Mucosa of descending colon (tissue), 3 donors: ENCODE measurements around the gene TBATA. TPM values are rescaled to one million over a fixed set of nuclear protein-coding genes. Genes with fewer than 3 reads are reported as not detected.

Source experiments
- ATAC-seq: fragments of 200-7000 bp; cut with Tn5 transposase; one replicate; pipeline ENCODE4 v1.9.1; 2020; ENCODE audit warnings: mild to moderate bottlenecking, moderate library complexity
- DNase-seq, 3 donors: peaks; one replicate each; pipeline ENCODE4 v3.0.0-alpha.2; 2020
- H3K36me3 ChIP-seq: fragments of 200-600 bp; one replicate; pipeline ENCODE4 v1.8.0; 2021; ENCODE audit warnings: low read depth, mild to moderate bottlenecking
- H3K4me1 ChIP-seq: fragments of 200-600 bp; one replicate; pipeline ENCODE4 v1.8.0; 2021; ENCODE audit warnings: low read depth, mild to moderate bottlenecking
- H3K4me3 ChIP-seq: fragments of 200-600 bp; one replicate; pipeline ENCODE4 v1.8.0; 2021; ENCODE audit warnings: mild to moderate bottlenecking
- H3K9me3 ChIP-seq: fragments of 200-600 bp; one replicate; pipeline ENCODE4 v1.8.0; 2021; ENCODE audit warnings: mild to moderate bottlenecking
- CTCF ChIP-seq: fragments of 200-600 bp; IDR thresholded peaks from one replicate; pipeline ENCODE4 v1.8.0; 2022; ENCODE audit warnings: antibody characterized with exemption, mild to moderate bottlenecking
- intact Hi-C, 2 donors: fragments of 100-400 bp; cut with DNase I in 1 of 2; cut with micrococcal nuclease in 1 of 2; formaldehyde crosslinking; loops; one replicate each; pipeline versions ENCODE4 v1.11.0 to v1.11.1; 2022; cut with DNase I, micrococcal nuclease
- total RNA-seq, 3 donors: library from RNA; stranded (reverse); fragmentation: NEBNext Ultra II Directional in 2 of 3; extraction: Animal tissue kit (Norgen Biotek cat#: 25700) in 2 of 3; gene quantifications; one replicate each; pipeline versions ENCODE4 v1.2.1 to v1.2.4, GENCODE V29; 2021 to 2023
- donor health status: DM: no; HTN: no; CAD: no; lungs with moderate emphysema.
- donor health status: DM: no; HTN: no; CAD: no.
- donor health status: DM: no; HTN: yes; CAD: no.

Gene TBATA
- total RNA-seq, 3 donors from 2014 or later, result not detected

- DNase-seq (peak in 2 of 3 donors; percentile 23 to 51), ATAC-seq (peak; percentile 38)
- H3K4me1 ChIP-seq, result no peaks in the 10 kb centered on the region
- no peaks in the 10 kb centered on the region for H3K9me3 ChIP-seq
- intact Hi-C loops, result no loop called here
- H3K4me3 ChIP-seq, result no peak overlapping the region
- no peaks in the 10 kb centered on the region for H3K36me3 ChIP-seq
- no peak for TF ChIP-seq CTCF
These were observed 55.3 kb downstream of the TBATA start for GRCh38 chr10:70729763-70730357.

- Histone ChIP-seq H3K36me3 (no peaks in the 10 kb centered on the region), H3K4me1 (no peaks in the 10 kb centered on the region), H3K4me3 (no peak overlapping the region), H3K9me3 (no peaks in the 10 kb centered on the region)
- DNase-seq (no peak), ATAC-seq (no peak)
- TF ChIP-seq CTCF, result no peak
- intact Hi-C loops, result no loop called here
These were observed 56.8 kb downstream of the TBATA start for GRCh38 chr10:70728328-70728727.

GRCh38 chr10:70726909-70727495 lies 58.2 kb downstream of the TBATA start:
- intact Hi-C loops, result no loop called here

GRCh38 chr10:70723771-70724170 lies 61.4 kb downstream of the TBATA start:
- no peak for ATAC-seq
- no peak for DNase-seq
- Histone ChIP-seq H3K4me1 (no peaks in the 10 kb centered on the region), H3K9me3 (no peaks in the 10 kb centered on the region), H3K4me3 (no peak overlapping the region), H3K36me3 (no peaks in the 10 kb centered on the region)
- no peak for TF ChIP-seq CTCF
- intact Hi-C loops, result no loop called here

More at GRCh38 chr10:70726909-70727495, 58.2 kb downstream of the TBATA start:
- H3K4me1 ChIP-seq, result no peaks in the 10 kb centered on the region
- no peak for ATAC-seq
- no peaks in the 10 kb centered on the region for H3K9me3 ChIP-seq
- H3K36me3 ChIP-seq, result no peaks in the 10 kb centered on the region
- no peak for DNase-seq
- H3K4me3 ChIP-seq, result no peak overlapping the region
- no peak for TF ChIP-seq CTCF

- intact Hi-C loops, result no loop called here
- Histone ChIP-seq H3K36me3 (no peaks in the 10 kb centered on the region), H3K9me3 (no peaks in the 10 kb centered on the region), H3K4me3 (no peak overlapping the region), H3K4me1 (no peaks in the 10 kb centered on the region)
- no peak for ATAC-seq
- DNase-seq, result no peak
- TF ChIP-seq CTCF, result no peak
These were observed 62.3 kb downstream of the TBATA start for GRCh38 chr10:70722820-70723424.

Other genes with a start within 250 kb of the TBATA start
- 1 to 10 TPM; 2.5 to 3.7 (median 3.0) TPM for gene PRF1, start 182.6 kb downstream of the TBATA start, total RNA-seq
- 1 to 10 TPM; 1.8 to 2.1 (median 2.1) TPM for gene ADAMTS14, start 112.9 kb downstream of the TBATA start, total RNA-seq
- 10 to 100 TPM; 50.5 to 67.2 (median 55.5) TPM for gene SGPL1, start 30.6 kb upstream of the TBATA start, total RNA-seq
- 10 to 100 TPM; 81.4 to 86.8 (median 86.7) TPM for gene PCBD1, start 103.2 kb upstream of the TBATA start, total RNA-seq